DND-41 (cell line): ENCODE data around the gene IAH1.

Experiments used
- EZH2 ChIP-seq: IDR thresholded peaks from 3 replicates; pipeline ENCODE4 v1.6.1; 2012; ENCODE audit warnings: borderline replicate concordance, low read depth, mild to moderate bottlenecking, moderate library complexity, low read length, inconsistent platforms; ENCODE audit not compliant: severe bottlenecking
- TF ChIP-seq, protein P1 (sequence below): IDR thresholded peaks from 2 replicates; pipeline ENCODE4 v1.5.1; 2012; ENCODE audit warnings: borderline replicate concordance, low read length, moderate library complexity, mild to moderate bottlenecking; ENCODE audit not compliant: poor library complexity, severe bottlenecking; ENCODE audit errors: extremely low read depth

- TF ChIP-seq, protein P1, sequence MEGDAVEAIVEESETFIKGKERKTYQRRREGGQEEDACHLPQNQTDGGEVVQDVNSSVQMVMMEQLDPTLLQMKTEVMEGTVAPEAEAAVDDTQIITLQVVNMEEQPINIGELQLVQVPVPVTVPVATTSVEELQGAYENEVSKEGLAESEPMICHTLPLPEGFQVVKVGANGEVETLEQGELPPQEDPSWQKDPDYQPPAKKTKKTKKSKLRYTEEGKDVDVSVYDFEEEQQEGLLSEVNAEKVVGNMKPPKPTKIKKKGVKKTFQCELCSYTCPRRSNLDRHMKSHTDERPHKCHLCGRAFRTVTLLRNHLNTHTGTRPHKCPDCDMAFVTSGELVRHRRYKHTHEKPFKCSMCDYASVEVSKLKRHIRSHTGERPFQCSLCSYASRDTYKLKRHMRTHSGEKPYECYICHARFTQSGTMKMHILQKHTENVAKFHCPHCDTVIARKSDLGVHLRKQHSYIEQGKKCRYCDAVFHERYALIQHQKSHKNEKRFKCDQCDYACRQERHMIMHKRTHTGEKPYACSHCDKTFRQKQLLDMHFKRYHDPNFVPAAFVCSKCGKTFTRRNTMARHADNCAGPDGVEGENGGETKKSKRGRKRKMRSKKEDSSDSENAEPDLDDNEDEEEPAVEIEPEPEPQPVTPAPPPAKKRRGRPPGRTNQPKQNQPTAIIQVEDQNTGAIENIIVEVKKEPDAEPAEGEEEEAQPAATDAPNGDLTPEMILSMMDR = no peak
- TF ChIP-seq EZH2 = no peak
These were observed 43.7 kb upstream of the IAH1 start for GRCh38 chr2:9430316-9431293.
